HUES6 (cell line): ENCODE measurements around the gene LCE3E.

Experiments
- H3K27ac ChIP-seq: 2 replicates; pipeline ENCODE4 v1.7.0; 2013; ENCODE audit warnings: low read depth, mild to moderate bottlenecking, low read length, inconsistent platforms
- H3K27me3 ChIP-seq: 2 replicates; pipeline ENCODE4 v1.6.1; 2013; ENCODE audit warnings: low read length; ENCODE audit not compliant: control insufficient read depth, insufficient read depth
- H3K36me3 ChIP-seq: 2 replicates; pipeline ENCODE4 v1.6.1; 2013; ENCODE audit warnings: low read length; ENCODE audit not compliant: control insufficient read depth, insufficient read depth
- H3K4me1 ChIP-seq: 2 replicates; pipeline ENCODE4 v1.6.1; 2013; ENCODE audit warnings: low read length; ENCODE audit not compliant: control insufficient read depth, insufficient read depth
- H3K4me3 ChIP-seq: 2 replicates; pipeline ENCODE4 v1.5.1; 2013; ENCODE audit warnings: low read depth, low read length
- H3K9ac ChIP-seq: one replicate; pipeline ENCODE4 v1.6.1; 2013; ENCODE audit warnings: mild to moderate bottlenecking, low read length
- H3K9me3 ChIP-seq: 2 replicates; pipeline ENCODE4 v1.6.1; 2013; ENCODE audit warnings: low read depth, low read length; ENCODE audit not compliant: control insufficient read depth, insufficient read depth

LCE3E gene

DNA sequence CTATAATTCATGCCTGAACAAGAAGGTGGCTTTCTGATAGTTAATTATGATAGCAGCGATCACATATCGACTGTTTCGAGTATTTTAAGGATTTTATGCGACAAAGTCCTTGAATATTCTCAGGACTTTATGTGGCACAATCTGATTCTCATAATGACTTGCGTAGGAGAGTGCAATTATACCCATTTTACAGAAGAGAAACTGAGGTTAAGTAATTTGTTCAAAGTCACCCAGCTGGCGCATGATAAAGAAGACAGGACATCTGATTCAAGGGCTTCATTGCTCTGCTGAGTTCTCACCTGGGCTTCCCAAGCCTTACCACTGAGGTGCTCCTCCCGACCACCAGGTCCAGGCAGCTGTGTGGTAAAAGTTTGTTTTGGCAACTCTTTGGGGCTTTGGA is 50.5 kb downstream of the LCE3E start:
- peak overlapping the region; percentile 36; the same call in 1 of the 2 replicates for H3K4me3 ChIP-seq
- no peaks in the 10 kb centered on the region for H3K36me3 ChIP-seq
- H3K27me3 ChIP-seq, result peaks cover 91% of the 10 kb centered on the region
- H3K27ac ChIP-seq, result no peak overlapping the region
- H3K4me1 ChIP-seq, result no peaks in the 10 kb centered on the region
- peaks cover 29% of the 10 kb centered on the region; the same call in 1 of the 2 replicates for H3K9me3 ChIP-seq
- H3K9ac ChIP-seq, result no peak overlapping the region
